Vagina (tissue), 2 donors: Measurements from ENCODE around the gene SLC15A1. TPM values are rescaled to one million over a fixed set of nuclear protein-coding genes. Genes with fewer than 3 reads are reported as not detected.

Source experiments
- DNase-seq, 2 donors: peaks; one replicate each; pipeline ENCODE4 v3.0.0-alpha.2; 2017; ENCODE audit errors: extremely low spot score in 2 of 2
- H3K27ac ChIP-seq: fragments of 200-600 bp; sonication (generic); one replicate; pipeline ENCODE4 v1.5.1; 2019
- H3K27me3 ChIP-seq: fragments of 200-600 bp; sonication (generic); one replicate; pipeline ENCODE4 v1.5.1; 2019
- H3K36me3 ChIP-seq, 2 donors: fragments of 200-600 bp; sonication (generic); one replicate each; pipeline ENCODE4 v1.5.1; 2017 to 2019
- H3K4me1 ChIP-seq: fragments of 200-600 bp; sonication (generic); one replicate; pipeline ENCODE4 v1.5.1; 2019
- H3K4me3 ChIP-seq, 2 donors: fragments of 200-600 bp; sonication (generic); 1 replicate in 1 of 2; 2 replicates in 1 of 2; pipeline ENCODE4 v1.5.1; 2016 to 2019
- H3K9me3 ChIP-seq: fragments of 200-600 bp; sonication (generic); one replicate; pipeline ENCODE4 v1.5.1; 2019
- CTCF ChIP-seq, 3 experiments: fragments of 450-650 bp in 2 of 3; fragments of 200-600 bp in 1 of 3; sonication (generic) in 1 of 3; IDR thresholded peaks; one replicate each; pipeline ENCODE4 v1.5.1; 2017 to 2019; ENCODE audit warnings: antibody characterized with exemption in 3 of 3, mild to moderate bottlenecking in 2 of 3, moderate library complexity in 2 of 3
- POLR2A ChIP-seq, 2 donors: fragments of 450-650 bp; IDR thresholded peaks; one replicate each; pipeline ENCODE4 v1.6.1; 2017; ENCODE audit warnings: antibody characterized with exemption in 2 of 2, mild to moderate bottlenecking in 2 of 2, moderate library complexity in 2 of 2
- POLR2AphosphoS5 ChIP-seq, 2 donors: sonication (generic); formaldehyde crosslinking; IDR thresholded peaks; one replicate each; pipeline ENCODE4 v1.9.0; 2017; ENCODE audit warnings: antibody characterized with exemption in 2 of 2, mild to moderate bottlenecking in 2 of 2, low read depth in 1 of 2; ENCODE audit not compliant: insufficient read depth in 1 of 2
- intact Hi-C: fragments of 100-400 bp; cut with DNase I; formaldehyde crosslinking; loops from one replicate; pipeline ENCODE4 v1.15.1; 2023
- total RNA-seq: library from RNA; depleted of rRNA; stranded (reverse); fragments of >200 nt; gene quantifications from one replicate; pipeline ENCODE4 v1.2.3, GENCODE V29; 2016

The SLC15A1 gene
- total RNA-seq, 1 donor from 2014 or later = 7.4 TPM

GRCh38 chr13:98792785-98793495, 40.5 kb upstream of the SLC15A1 start:
- H3K4me1 ChIP-seq = peaks cover 1% of the 10 kb centered on the region
- no peaks in the 10 kb centered on the region for H3K27me3 ChIP-seq
- intact Hi-C loops = no loop called here
- no peak for DNase-seq
- TF ChIP-seq CTCF (IDR thresholded peaks at IDR 0.05) = no peak
- no peak for TF ChIP-seq POLR2A (IDR thresholded peaks at IDR 0.05)
- no peak for TF ChIP-seq POLR2AphosphoS5 (IDR thresholded peaks at IDR 0.05; ENCODE audit: insufficient read depth in 1 of 2, low read depth in 1 of 2)
- H3K9me3 ChIP-seq = no peaks in the 10 kb centered on the region
- no peak overlapping the region for H3K27ac ChIP-seq
- peaks cover 0 to 12% of the 10 kb centered on the region in 2 donors for H3K36me3 ChIP-seq
- no peak overlapping the region for H3K4me3 ChIP-seq

- H3K9me3 ChIP-seq = no peaks in the 10 kb centered on the region
- no peak for DNase-seq
- H3K27ac ChIP-seq = no peak overlapping the region
- TF ChIP-seq CTCF (IDR thresholded peaks at IDR 0.05) = no peak
- TF ChIP-seq POLR2A (IDR thresholded peaks at IDR 0.05) = no peak
- TF ChIP-seq POLR2AphosphoS5 (IDR thresholded peaks at IDR 0.05; ENCODE audit: insufficient read depth in 1 of 2, low read depth in 1 of 2) = no peak
- intact Hi-C loops = no loop called here
- no peak overlapping the region for H3K4me3 ChIP-seq
- H3K27me3 ChIP-seq = no peaks in the 10 kb centered on the region
- H3K4me1 ChIP-seq = no peaks in the 10 kb centered on the region
- H3K36me3 ChIP-seq = peaks cover 0 to 12% of the 10 kb centered on the region in 2 donors
Measured at GRCh38 chr13:98792321-98792720, 39.8 kb upstream of the SLC15A1 start.

- Histone ChIP-seq H3K4me1 (no peaks in the 10 kb centered on the region), H3K9me3 (no peaks in the 10 kb centered on the region), H3K36me3 (peaks cover 0 to 12% of the 10 kb centered on the region in 2 donors), H3K27me3 (no peaks in the 10 kb centered on the region), H3K27ac (no peak overlapping the region), H3K4me3 (no peak overlapping the region)
- TF ChIP-seq POLR2A (IDR thresholded peaks at IDR 0.05) (no peak), CTCF (IDR thresholded peaks at IDR 0.05) (no peak)
- no peak for DNase-seq
- intact Hi-C loops = no loop called here
Measured at GRCh38 chr13:98791611-98792010, 39.1 kb upstream of the SLC15A1 start.

- H3K4me3 ChIP-seq = no peak overlapping the region
- H3K36me3 ChIP-seq = peaks cover 0 to 4% of the 10 kb centered on the region in 2 donors
- no peak for DNase-seq
- TF ChIP-seq POLR2A (IDR thresholded peaks at IDR 0.05) (no peak), CTCF (IDR thresholded peaks at IDR 0.05) (no peak), POLR2AphosphoS5 (IDR thresholded peaks at IDR 0.05; ENCODE audit: insufficient read depth in 1 of 2, low read depth in 1 of 2) (no peak)
- H3K4me1 ChIP-seq = no peaks in the 10 kb centered on the region
- intact Hi-C loops = no loop called here
- H3K27ac ChIP-seq = no peak overlapping the region
- no peaks in the 10 kb centered on the region for H3K27me3 ChIP-seq
- H3K9me3 ChIP-seq = no peaks in the 10 kb centered on the region
Measured at GRCh38 chr13:98787996-98788395, 35.5 kb upstream of the SLC15A1 start.

GRCh38 chr13:98787173-98787572, 34.7 kb upstream of the SLC15A1 start:
- Histone ChIP-seq H3K27ac (no peak overlapping the region), H3K27me3 (no peaks in the 10 kb centered on the region), H3K4me3 (no peak overlapping the region), H3K9me3 (no peaks in the 10 kb centered on the region), H3K36me3 (no peaks in the 10 kb centered on the region), H3K4me1 (no peaks in the 10 kb centered on the region)
- intact Hi-C loops = no loop called here
- TF ChIP-seq POLR2A (IDR thresholded peaks at IDR 0.05) = no peak
- TF ChIP-seq CTCF (IDR thresholded peaks at IDR 0.05) = no peak
- TF ChIP-seq POLR2AphosphoS5 (IDR thresholded peaks at IDR 0.05; ENCODE audit: insufficient read depth in 1 of 2, low read depth in 1 of 2) = no peak
- no peak for DNase-seq
